Neural cell (in vitro differentiated cells): Measurements from ENCODE around the gene PSMB7. TPM values are rescaled to one million over a fixed set of nuclear protein-coding genes. Genes with fewer than 3 reads are reported as not detected.

Experiments used
- H2AFZ ChIP-seq: fragments of 200-600, 300-800 bp; sonication (generic), shearing (Covaris generic); 2 replicates; pipeline ENCODE4 v1.6.0; 2014; ENCODE audit warnings: low read depth, mild to moderate bottlenecking, antibody characterized with exemption, low read length, moderate library complexity
- H3F3A ChIP-seq: fragments of 200-600 bp; shearing (Covaris generic); 2 replicates; pipeline ENCODE4 v1.6.1; 2016; ENCODE audit warnings: mild to moderate bottlenecking, moderate library complexity, mixed read lengths, antibody characterized with exemption, low read length; ENCODE audit not compliant: insufficient read depth, poor library complexity, severe bottlenecking
- H3K27ac ChIP-seq: fragments of 200-600, 300-800 bp; sonication (generic), shearing (Covaris generic); 2 replicates; pipeline ENCODE4 v1.5.1; 2014; ENCODE audit warnings: mild to moderate bottlenecking, low read length, moderate library complexity
- H3K27me3 ChIP-seq: fragments of 300-800, 200-600 bp; sonication (generic), shearing (Covaris generic); 2 replicates; pipeline ENCODE4 v1.6.0; 2014; ENCODE audit warnings: mild to moderate bottlenecking, low read depth, low read length, moderate library complexity; ENCODE audit not compliant: insufficient read depth
- H3K36me3 ChIP-seq: fragments of 300-800, 200-600 bp; sonication (generic), shearing (Covaris generic); 2 replicates; pipeline ENCODE4 v1.5.1; 2014; ENCODE audit warnings: mild to moderate bottlenecking, antibody characterized with exemption, low read length, moderate library complexity; ENCODE audit not compliant: insufficient read depth
- H3K4me2 ChIP-seq: fragments of 300-800, 200-600 bp; sonication (generic), shearing (Covaris generic); 2 replicates; pipeline ENCODE4 v1.6.0; 2014; ENCODE audit warnings: mild to moderate bottlenecking, low read length
- H3K4me3 ChIP-seq: fragments of 300-800, 200-600 bp; sonication (generic), shearing (Covaris generic); 2 replicates; pipeline ENCODE4 v1.5.1; 2014; ENCODE audit warnings: mild to moderate bottlenecking, low read length, moderate library complexity
- H3K79me2 ChIP-seq: fragments of 200-600 bp; shearing (Covaris generic); replicated peaks from 2 replicates; pipeline ENCODE4 v1.6.0; 2014; ENCODE audit warnings: mild to moderate bottlenecking, low read length, moderate library complexity; ENCODE audit not compliant: insufficient read depth
- H3K9ac ChIP-seq: fragments of 300-800, 200-600 bp; sonication (generic), shearing (Covaris generic); 2 replicates; pipeline ENCODE4 v1.6.1; 2016; ENCODE audit warnings: mild to moderate bottlenecking, low read length, mixed read lengths
- H3K9me2 ChIP-seq: fragments of 200-600 bp; shearing (Covaris generic); 2 replicates; pipeline ENCODE4 v1.6.1; 2016; ENCODE audit warnings: mild to moderate bottlenecking, low read length, mixed read lengths; ENCODE audit not compliant: insufficient read depth
- H3K9me3 ChIP-seq: fragments of 200-600, 300-800 bp; sonication (generic), shearing (Covaris generic); 2 replicates; pipeline ENCODE4 v1.6.1; 2016; ENCODE audit warnings: mild to moderate bottlenecking, mixed run types, low read length, moderate library complexity, mixed read lengths
- H4K20me1 ChIP-seq: fragments of 200-600 bp; shearing (Covaris generic); 2 replicates; pipeline ENCODE4 v1.6.1; 2016; ENCODE audit warnings: mild to moderate bottlenecking, mixed run types; ENCODE audit not compliant: insufficient read depth
- CTCF ChIP-seq: fragments of 450-650 bp; IDR thresholded peaks from 2 replicates; pipeline ENCODE4 v1.5.1; 2014; ENCODE audit warnings: antibody characterized with exemption, mild to moderate bottlenecking, moderate library complexity; ENCODE audit not compliant: poor library complexity, severe bottlenecking
- EP300 ChIP-seq: fragments of 450-650 bp; conservative IDR thresholded peaks from 2 replicates; pipeline ENCODE4 v1.6.1; 2014; ENCODE audit warnings: antibody characterized with exemption, mild to moderate bottlenecking, moderate library complexity; ENCODE audit not compliant: poor library complexity, severe bottlenecking
- EZH2 ChIP-seq: fragments of 200-600, 300-800 bp; shearing (Covaris generic), sonication (generic); IDR thresholded peaks from 2 replicates; pipeline ENCODE4 v1.6.1; 2014; ENCODE audit warnings: antibody characterized with exemption, low read length, borderline replicate concordance, mild to moderate bottlenecking; ENCODE audit not compliant: insufficient read depth, poor library complexity, severe bottlenecking
- MXI1 ChIP-seq: fragments of 450-650 bp; conservative IDR thresholded peaks from 2 replicates; pipeline ENCODE4 v1.6.1; 2014; ENCODE audit warnings: antibody characterized with exemption, mild to moderate bottlenecking; ENCODE audit not compliant: poor library complexity, severe bottlenecking
- POLR2AphosphoS5 ChIP-seq: IDR thresholded peaks from 2 replicates; pipeline ENCODE4 v1.6.1; 2012
- RAD21 ChIP-seq: fragments of 450-650 bp; conservative IDR thresholded peaks from 2 replicates; pipeline ENCODE4 v1.6.1; 2014; ENCODE audit warnings: antibody characterized with exemption, mild to moderate bottlenecking, moderate library complexity
- SMC3 ChIP-seq: fragments of 450-650 bp; conservative IDR thresholded peaks from 2 replicates; pipeline ENCODE4 v1.6.1; 2014; ENCODE audit warnings: antibody characterized with exemption, mild to moderate bottlenecking, moderate library complexity; ENCODE audit not compliant: poor library complexity
- TAF1 ChIP-seq: IDR thresholded peaks from 2 replicates; pipeline ENCODE4 v1.6.1; 2012; ENCODE audit warnings: low read depth
- polyA plus RNA-seq: library from polyadenylated mRNA; depleted of rRNA; stranded (reverse); fragments of >200 nt; gene quantifications from 2 replicates; pipeline ENCODE4 v1.2.3, GENCODE V29; 2014
- TF ChIP-seq, protein P1 (sequence below): IDR thresholded peaks from 2 replicates; pipeline ENCODE4 v1.6.1; 2012; ENCODE audit warnings: borderline replicate concordance

Gene PSMB7
- polyA plus RNA-seq, 1 donor from 2014 or later, result 363 TPM

GRCh38 chr9:124345063-124345462, 70.2 kb downstream of the PSMB7 start:
- no peak overlapping the region for H3K9ac ChIP-seq
- no peak overlapping the region for H3K27ac ChIP-seq
- no peaks in the 10 kb centered on the region for H3K9me3 ChIP-seq
- H3K9me2 ChIP-seq, result no peaks in the 10 kb centered on the region
- no peaks in the 10 kb centered on the region for H4K20me1 ChIP-seq
- H3K4me3 ChIP-seq, result no peak overlapping the region
- no peak for TF ChIP-seq EP300
- H3K36me3 ChIP-seq, result no peaks in the 10 kb centered on the region
- H3K79me2 ChIP-seq, result no peaks in the 10 kb centered on the region
- H3K4me2 ChIP-seq, result no peak overlapping the region
- H3F3A ChIP-seq, result no peaks in the 10 kb centered on the region
- H3K27me3 ChIP-seq, result no peaks in the 10 kb centered on the region
- no peak overlapping the region for H2AFZ ChIP-seq

DNA sequence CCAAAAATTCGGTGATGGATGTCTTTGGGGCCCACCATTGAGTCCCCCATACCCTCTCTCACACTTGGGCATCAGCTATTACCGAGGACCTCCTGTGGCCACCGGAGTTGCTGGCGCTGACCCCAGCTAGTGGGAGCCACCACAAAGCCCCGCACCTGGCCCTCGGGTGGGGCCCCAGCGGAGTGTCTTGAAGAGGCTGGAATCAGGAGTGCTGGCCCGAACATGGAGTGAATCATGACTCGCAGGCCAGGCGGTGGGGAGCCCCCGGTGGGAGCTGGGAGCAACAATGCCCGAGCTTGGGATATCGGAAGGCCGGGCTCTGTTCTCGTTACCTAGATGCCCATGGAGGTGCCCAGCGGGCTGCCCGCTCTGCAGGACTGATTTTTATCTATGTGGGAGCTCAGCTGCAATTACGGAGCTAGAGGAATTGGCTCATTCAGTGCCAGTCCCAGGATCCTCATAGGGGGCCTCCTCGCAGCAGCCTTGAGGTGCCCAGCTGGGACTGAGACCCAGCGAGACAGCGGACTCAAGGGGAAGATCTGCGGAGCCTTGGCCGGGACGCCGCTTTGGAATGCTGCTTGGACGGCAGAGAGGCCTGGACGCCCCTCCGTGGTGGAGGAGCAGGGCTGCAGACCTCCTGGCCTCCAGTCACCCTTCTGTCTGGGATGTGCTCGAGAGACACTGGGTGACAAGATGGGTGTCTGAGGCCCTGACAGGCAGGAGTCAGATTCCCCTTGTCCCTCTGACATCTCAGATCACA, 70.8 kb downstream of the PSMB7 start:
- Histone ChIP-seq H3K9me2 (no peaks in the 10 kb centered on the region), H4K20me1 (no peaks in the 10 kb centered on the region)

More for the DNA sequence above, 70.8 kb downstream of the PSMB7 start:
- H3K27ac ChIP-seq, result no peak overlapping the region
- H3K9ac ChIP-seq, result no peak overlapping the region
- no peak overlapping the region for H3K4me3 ChIP-seq
- no peaks in the 10 kb centered on the region for H3K9me3 ChIP-seq
- H3K36me3 ChIP-seq, result no peaks in the 10 kb centered on the region
- H3F3A ChIP-seq, result no peaks in the 10 kb centered on the region
- no peak overlapping the region for H2AFZ ChIP-seq
- H3K79me2 ChIP-seq, result no peaks in the 10 kb centered on the region
- no peak for TF ChIP-seq CTCF
- no peak for TF ChIP-seq SMC3
- no peak for TF ChIP-seq POLR2AphosphoS5
- no peak for TF ChIP-seq TAF1
- no peak for TF ChIP-seq EP300
- TF ChIP-seq, protein P1, sequence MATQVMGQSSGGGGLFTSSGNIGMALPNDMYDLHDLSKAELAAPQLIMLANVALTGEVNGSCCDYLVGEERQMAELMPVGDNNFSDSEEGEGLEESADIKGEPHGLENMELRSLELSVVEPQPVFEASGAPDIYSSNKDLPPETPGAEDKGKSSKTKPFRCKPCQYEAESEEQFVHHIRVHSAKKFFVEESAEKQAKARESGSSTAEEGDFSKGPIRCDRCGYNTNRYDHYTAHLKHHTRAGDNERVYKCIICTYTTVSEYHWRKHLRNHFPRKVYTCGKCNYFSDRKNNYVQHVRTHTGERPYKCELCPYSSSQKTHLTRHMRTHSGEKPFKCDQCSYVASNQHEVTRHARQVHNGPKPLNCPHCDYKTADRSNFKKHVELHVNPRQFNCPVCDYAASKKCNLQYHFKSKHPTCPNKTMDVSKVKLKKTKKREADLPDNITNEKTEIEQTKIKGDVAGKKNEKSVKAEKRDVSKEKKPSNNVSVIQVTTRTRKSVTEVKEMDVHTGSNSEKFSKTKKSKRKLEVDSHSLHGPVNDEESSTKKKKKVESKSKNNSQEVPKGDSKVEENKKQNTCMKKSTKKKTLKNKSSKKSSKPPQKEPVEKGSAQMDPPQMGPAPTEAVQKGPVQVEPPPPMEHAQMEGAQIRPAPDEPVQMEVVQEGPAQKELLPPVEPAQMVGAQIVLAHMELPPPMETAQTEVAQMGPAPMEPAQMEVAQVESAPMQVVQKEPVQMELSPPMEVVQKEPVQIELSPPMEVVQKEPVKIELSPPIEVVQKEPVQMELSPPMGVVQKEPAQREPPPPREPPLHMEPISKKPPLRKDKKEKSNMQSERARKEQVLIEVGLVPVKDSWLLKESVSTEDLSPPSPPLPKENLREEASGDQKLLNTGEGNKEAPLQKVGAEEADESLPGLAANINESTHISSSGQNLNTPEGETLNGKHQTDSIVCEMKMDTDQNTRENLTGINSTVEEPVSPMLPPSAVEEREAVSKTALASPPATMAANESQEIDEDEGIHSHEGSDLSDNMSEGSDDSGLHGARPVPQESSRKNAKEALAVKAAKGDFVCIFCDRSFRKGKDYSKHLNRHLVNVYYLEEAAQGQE, result no peak
- TF ChIP-seq RAD21, result no peak
- no peak for TF ChIP-seq EZH2
- TF ChIP-seq MXI1, result no peak
- H3K4me2 ChIP-seq, result no peak overlapping the region
- H3K27me3 ChIP-seq, result no peaks in the 10 kb centered on the region
